ENCODE data around the gene DCAF4L1. TPM values are rescaled to one million over a fixed set of nuclear protein-coding genes. Genes with fewer than 3 reads are reported as not detected.

DCAF4L1 gene
- total and polyA plus RNA-seq, 2 donors from 2014 or later = 0.16 to 0.28 TPM

DNA sequence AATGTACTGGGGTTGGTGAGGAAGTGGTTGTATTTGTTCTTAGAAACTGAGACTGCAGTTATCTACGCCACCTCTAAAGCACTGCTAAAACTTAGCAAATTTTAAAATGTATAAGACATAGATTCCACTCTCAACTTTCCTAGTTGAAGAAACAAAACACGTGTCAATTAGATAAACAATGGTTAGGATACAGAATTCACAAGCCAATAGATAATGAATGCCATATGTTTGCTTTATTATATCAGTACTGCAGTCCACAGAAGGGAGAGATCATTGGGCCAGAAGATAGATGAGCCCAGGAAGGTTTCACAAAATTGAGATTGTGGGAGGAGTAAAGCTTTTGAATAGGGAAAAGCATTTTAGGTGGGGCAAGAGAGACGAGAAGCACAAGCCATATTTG is 32.0 kb upstream of the DCAF4L1 start:
- H3K9ac ChIP-seq (ENCODE audit: low read length in 3 of 3) = no peak overlapping the region
- H3K4me1 ChIP-seq (ENCODE audit: control insufficient read depth in 2 of 3, insufficient read depth in 2 of 3, low read depth in 1 of 3, low read length in 3 of 3) = no peaks in the 10 kb centered on the region
- FAIRE-seq (no peak), DNase-seq (no peak)
- H3K27ac ChIP-seq (ENCODE audit: low read depth in 2 of 2, low read length in 2 of 2) = no peak overlapping the region
- no peaks in the 10 kb centered on the region for H3K27me3 ChIP-seq (ENCODE audit: control insufficient read depth, insufficient read depth, low read length)
- H3K4me3 ChIP-seq (ENCODE audit: low read length in 3 of 3) = no peak overlapping the region
- TF ChIP-seq, protein P1, sequence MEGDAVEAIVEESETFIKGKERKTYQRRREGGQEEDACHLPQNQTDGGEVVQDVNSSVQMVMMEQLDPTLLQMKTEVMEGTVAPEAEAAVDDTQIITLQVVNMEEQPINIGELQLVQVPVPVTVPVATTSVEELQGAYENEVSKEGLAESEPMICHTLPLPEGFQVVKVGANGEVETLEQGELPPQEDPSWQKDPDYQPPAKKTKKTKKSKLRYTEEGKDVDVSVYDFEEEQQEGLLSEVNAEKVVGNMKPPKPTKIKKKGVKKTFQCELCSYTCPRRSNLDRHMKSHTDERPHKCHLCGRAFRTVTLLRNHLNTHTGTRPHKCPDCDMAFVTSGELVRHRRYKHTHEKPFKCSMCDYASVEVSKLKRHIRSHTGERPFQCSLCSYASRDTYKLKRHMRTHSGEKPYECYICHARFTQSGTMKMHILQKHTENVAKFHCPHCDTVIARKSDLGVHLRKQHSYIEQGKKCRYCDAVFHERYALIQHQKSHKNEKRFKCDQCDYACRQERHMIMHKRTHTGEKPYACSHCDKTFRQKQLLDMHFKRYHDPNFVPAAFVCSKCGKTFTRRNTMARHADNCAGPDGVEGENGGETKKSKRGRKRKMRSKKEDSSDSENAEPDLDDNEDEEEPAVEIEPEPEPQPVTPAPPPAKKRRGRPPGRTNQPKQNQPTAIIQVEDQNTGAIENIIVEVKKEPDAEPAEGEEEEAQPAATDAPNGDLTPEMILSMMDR (IDR thresholded peaks at IDR 0.05; ENCODE audit: borderline replicate concordance, extremely low read depth, insufficient read depth) = no peak
- no peaks in the 10 kb centered on the region for H3K9me3 ChIP-seq (ENCODE audit: control insufficient read depth in 2 of 3, insufficient read depth in 1 of 3, low read length in 3 of 3)
- peaks cover 0 to 20% (median 10%) of the 10 kb centered on the region in 3 donors for H3K36me3 ChIP-seq (ENCODE audit: control insufficient read depth in 2 of 3, insufficient read depth in 3 of 3, low read length in 3 of 3)
- intact Hi-C loops (cut with DNase I) = no loop called here

DNA sequence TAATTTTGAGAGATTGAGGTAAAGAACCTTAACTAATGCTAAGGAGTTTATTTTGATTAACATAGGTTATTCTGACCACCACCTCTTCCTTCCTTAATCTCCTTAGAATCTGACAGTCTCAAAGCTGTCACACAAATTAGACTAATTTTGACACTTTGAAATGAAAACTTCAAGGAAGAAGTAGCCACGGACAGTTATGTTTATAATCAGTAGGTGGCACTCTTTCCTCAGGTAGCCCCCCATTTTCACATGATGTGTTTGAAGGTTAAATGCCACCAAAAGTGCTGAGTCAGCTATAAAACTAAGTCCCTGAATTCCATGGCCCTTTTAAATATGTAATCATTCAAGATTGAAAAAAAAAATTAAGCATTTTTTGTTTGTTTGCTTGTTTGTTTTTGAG is 23.9 kb upstream of the DCAF4L1 start:
- no peak overlapping the region for H3K4me3 ChIP-seq (ENCODE audit: low read length in 3 of 3)
- H3K27me3 ChIP-seq (ENCODE audit: control insufficient read depth, insufficient read depth, low read length) = no peaks in the 10 kb centered on the region
- H3K9ac ChIP-seq (ENCODE audit: low read length in 3 of 3) = no peak overlapping the region
- no peaks in the 10 kb centered on the region for H3K9me3 ChIP-seq (ENCODE audit: control insufficient read depth in 2 of 3, insufficient read depth in 1 of 3, low read length in 3 of 3)
- no peaks in the 10 kb centered on the region for H3K4me1 ChIP-seq (ENCODE audit: control insufficient read depth in 2 of 3, insufficient read depth in 2 of 3, low read depth in 1 of 3, low read length in 3 of 3)
- no peak overlapping the region for H3K27ac ChIP-seq (ENCODE audit: low read depth in 2 of 2, low read length in 2 of 2)
- FAIRE-seq (peak; percentile 91), DNase-seq (peak in 2 of 5 donors; percentile 34 to 40)
- intact Hi-C loops (cut with DNase I) = no loop called here
- H3K36me3 ChIP-seq (ENCODE audit: control insufficient read depth in 2 of 3, insufficient read depth in 3 of 3, low read length in 3 of 3) = peaks cover 0 to 7% (median 0%) of the 10 kb centered on the region in 3 donors
- TF ChIP-seq, protein P1 (IDR thresholded peaks at IDR 0.05; ENCODE audit: borderline replicate concordance, extremely low read depth, insufficient read depth) = peak; percentile 48

DNA sequence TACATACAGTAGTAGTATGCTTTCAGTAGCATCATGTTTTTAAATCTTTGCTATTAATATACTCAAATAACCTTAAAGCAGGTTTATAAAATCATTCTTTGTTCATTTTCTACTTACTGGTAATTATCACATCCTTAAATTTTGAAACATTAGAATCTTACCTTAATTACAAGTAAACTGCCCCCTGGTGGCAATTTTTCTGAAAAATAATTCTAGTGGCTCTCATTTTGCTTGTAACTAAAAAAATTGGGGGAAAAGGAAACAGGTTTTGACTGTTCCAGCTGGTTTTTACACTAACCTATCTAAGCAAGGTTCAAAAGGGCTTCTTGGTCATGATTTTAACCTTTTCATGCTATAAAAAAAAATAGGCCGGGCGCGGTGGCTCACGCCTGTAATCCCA is 18.5 kb upstream of the DCAF4L1 start:
- TF ChIP-seq, protein P1 (IDR thresholded peaks at IDR 0.05; ENCODE audit: borderline replicate concordance, extremely low read depth, insufficient read depth) = no peak
- H3K27ac ChIP-seq (ENCODE audit: low read depth in 2 of 2, low read length in 2 of 2) = no peak overlapping the region
- DNase-seq = peak in 1 of 5 donors; percentile 30
- intact Hi-C loops (cut with DNase I) = no loop called here
- H3K36me3 ChIP-seq (ENCODE audit: control insufficient read depth in 2 of 3, insufficient read depth in 3 of 3, low read length in 3 of 3) = no peaks in the 10 kb centered on the region
- H3K27me3 ChIP-seq (ENCODE audit: control insufficient read depth, insufficient read depth, low read length) = no peaks in the 10 kb centered on the region
- no peak overlapping the region for H3K9ac ChIP-seq (ENCODE audit: low read length in 3 of 3)
- H3K4me3 ChIP-seq (ENCODE audit: low read length in 3 of 3) = no peak overlapping the region
- H3K9me3 ChIP-seq (ENCODE audit: control insufficient read depth in 2 of 3, insufficient read depth in 1 of 3, low read length in 3 of 3) = no peaks in the 10 kb centered on the region
- FAIRE-seq = no peak
- no peaks in the 10 kb centered on the region for H3K4me1 ChIP-seq (ENCODE audit: control insufficient read depth in 2 of 3, insufficient read depth in 2 of 3, low read depth in 1 of 3, low read length in 3 of 3)

DNA sequence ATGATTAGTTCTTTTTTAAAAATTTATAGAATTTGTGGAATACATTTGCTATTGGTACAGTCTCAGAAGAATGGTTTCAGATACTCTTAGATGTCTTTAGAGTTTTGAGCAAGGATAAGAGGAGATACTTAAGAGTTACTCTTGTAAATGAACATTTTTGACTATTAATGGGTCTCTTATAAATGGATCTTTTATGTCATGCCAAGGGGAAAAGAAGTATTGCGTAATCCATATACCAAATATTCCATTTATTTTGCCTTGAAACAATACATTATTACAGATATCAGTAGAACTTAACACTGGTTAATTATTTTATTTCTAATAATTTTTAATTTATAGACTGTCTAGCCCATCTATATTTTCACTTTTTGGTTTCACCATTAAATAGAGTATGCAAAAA is 17.2 kb upstream of the DCAF4L1 start:
- Histone ChIP-seq H3K36me3 (ENCODE audit: control insufficient read depth in 2 of 3, insufficient read depth in 3 of 3, low read length in 3 of 3) (no peaks in the 10 kb centered on the region), H3K9me3 (ENCODE audit: control insufficient read depth in 2 of 3, insufficient read depth in 1 of 3, low read length in 3 of 3) (no peaks in the 10 kb centered on the region), H3K4me1 (ENCODE audit: control insufficient read depth in 2 of 3, insufficient read depth in 2 of 3, low read depth in 1 of 3, low read length in 3 of 3) (no peaks in the 10 kb centered on the region), H3K9ac (ENCODE audit: low read length in 3 of 3) (no peak overlapping the region), H3K27me3 (ENCODE audit: control insufficient read depth, insufficient read depth, low read length) (no peaks in the 10 kb centered on the region), H3K27ac (ENCODE audit: low read depth in 2 of 2, low read length in 2 of 2) (no peak overlapping the region), H3K4me3 (ENCODE audit: low read length in 3 of 3) (no peak overlapping the region)
- intact Hi-C loops (cut with DNase I) = no loop called here
- DNase-seq = no peak
- TF ChIP-seq, protein P1 (IDR thresholded peaks at IDR 0.05; ENCODE audit: borderline replicate concordance, extremely low read depth, insufficient read depth) = no peak
- FAIRE-seq = no peak
